ENCODE data around the gene FOXJ3.

DNA sequence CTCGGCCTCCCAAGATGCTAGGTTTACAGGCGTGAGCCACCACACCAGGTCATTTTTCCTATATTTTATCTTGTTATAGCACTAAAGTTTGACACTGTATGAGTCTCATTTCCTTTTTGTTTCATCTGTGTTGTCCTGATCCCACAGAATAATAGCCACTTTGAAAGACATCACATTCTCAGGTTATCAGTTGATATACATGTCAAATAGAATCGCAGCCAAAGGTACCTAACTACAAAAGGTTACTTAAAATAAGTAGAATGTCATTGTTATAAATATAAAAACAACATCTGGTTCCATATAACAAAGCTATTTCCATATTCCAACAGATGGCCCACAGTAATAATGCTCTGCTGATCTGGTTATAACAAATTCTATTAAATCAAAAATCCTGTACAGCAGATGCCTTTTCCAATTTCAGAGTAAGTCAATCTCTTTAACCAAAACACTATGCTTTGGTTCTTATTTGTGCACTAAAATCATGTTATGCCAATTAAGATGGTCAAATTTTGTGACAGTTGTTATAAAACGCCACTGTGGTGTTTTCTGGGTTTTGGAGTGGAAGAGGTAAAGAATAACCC is 6.0 kb downstream of the FOXJ3 start:
- TF ChIP-seq, protein P1, sequence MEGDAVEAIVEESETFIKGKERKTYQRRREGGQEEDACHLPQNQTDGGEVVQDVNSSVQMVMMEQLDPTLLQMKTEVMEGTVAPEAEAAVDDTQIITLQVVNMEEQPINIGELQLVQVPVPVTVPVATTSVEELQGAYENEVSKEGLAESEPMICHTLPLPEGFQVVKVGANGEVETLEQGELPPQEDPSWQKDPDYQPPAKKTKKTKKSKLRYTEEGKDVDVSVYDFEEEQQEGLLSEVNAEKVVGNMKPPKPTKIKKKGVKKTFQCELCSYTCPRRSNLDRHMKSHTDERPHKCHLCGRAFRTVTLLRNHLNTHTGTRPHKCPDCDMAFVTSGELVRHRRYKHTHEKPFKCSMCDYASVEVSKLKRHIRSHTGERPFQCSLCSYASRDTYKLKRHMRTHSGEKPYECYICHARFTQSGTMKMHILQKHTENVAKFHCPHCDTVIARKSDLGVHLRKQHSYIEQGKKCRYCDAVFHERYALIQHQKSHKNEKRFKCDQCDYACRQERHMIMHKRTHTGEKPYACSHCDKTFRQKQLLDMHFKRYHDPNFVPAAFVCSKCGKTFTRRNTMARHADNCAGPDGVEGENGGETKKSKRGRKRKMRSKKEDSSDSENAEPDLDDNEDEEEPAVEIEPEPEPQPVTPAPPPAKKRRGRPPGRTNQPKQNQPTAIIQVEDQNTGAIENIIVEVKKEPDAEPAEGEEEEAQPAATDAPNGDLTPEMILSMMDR (IDR thresholded peaks at IDR 0.05 in 8 of 11, conservative IDR thresholded peaks at IDR 0.05 in 3 of 11): no peak
- TF ChIP-seq POLR2A (IDR thresholded peaks at IDR 0.05): no peak
- TF ChIP-seq POLR2AphosphoS5 (IDR thresholded peaks at IDR 0.05): no peak

All from spleen (tissue), 7 donors.